GM19025 (cell line): ENCODE results near the gene PRICKLE1.

Source experiments
- ATAC-seq: cut with Tn5 transposase; IDR thresholded peaks from one replicate; pipeline ENCODE4 v1.9.1; 2021; ENCODE audit warnings: mild to moderate bottlenecking, low read depth, moderate library complexity; ENCODE audit not compliant: unreplicated experiment

PRICKLE1 gene

DNA sequence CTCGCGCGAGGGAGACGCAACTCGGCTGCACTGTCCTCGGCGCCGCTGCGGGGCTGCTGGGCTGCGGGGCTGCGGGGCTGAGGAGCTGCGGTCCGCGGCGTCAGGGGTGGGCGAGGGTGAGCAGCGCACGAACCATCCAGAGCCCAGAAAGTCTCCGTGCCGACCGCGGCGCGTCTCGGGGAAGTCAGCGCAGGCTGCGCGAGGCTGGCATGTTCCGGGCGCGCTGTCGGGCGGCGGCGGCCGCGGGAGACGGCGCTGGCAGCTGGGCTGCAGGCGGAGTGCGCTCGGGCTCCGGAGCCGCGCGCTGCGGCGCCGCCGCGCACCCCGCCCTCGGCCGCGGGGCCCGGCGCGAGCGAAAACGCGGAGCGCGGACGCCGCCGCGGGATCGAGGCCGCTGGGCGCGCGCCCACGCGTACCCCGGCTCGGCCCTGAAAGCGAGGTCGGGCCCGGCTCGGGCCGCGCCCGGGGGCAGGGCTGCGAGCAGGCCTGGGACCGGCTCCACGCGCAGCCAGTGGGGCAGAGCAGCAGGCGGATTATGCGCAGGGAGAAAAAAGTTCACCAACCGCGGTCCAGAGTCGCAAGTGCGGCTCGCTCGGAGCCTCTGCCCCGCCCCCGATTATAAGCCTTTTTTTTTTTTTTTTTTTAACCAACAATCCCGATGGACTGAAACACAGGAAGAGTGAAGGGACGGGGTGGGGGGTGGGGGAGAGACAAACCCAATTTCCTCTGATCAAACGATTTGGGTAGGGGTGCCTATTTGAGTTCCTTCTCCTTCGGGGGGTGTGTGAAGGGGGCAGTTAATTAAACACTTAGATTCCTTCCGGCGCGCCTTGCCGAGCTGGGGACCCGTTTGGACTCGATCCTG, at the start of gene PRICKLE1:
Gene PRICKLE1, minus strand, starts transcription at position 282 of the 865 bp plus-strand sequence. CDS start 117,230 bp downstream, outside the sequence.
- ATAC-seq, result peak; percentile 80

- ATAC-seq, result no peak
Measured at GRCh38 chr12:42638697-42639096, 49.2 kb upstream of the PRICKLE1 start.

- no peak for ATAC-seq
Measured at GRCh38 chr12:42638011-42638410, 48.5 kb upstream of the PRICKLE1 start.

GRCh38 chr12:42636993-42637392, 47.4 kb upstream of the PRICKLE1 start:
- no peak for ATAC-seq

- ATAC-seq, result no peak
Measured at GRCh38 chr12:42633594-42633993, 44.0 kb upstream of the PRICKLE1 start.

GRCh38 chr12:42631513-42631912, 42.0 kb upstream of the PRICKLE1 start:
- no peak for ATAC-seq

DNA sequence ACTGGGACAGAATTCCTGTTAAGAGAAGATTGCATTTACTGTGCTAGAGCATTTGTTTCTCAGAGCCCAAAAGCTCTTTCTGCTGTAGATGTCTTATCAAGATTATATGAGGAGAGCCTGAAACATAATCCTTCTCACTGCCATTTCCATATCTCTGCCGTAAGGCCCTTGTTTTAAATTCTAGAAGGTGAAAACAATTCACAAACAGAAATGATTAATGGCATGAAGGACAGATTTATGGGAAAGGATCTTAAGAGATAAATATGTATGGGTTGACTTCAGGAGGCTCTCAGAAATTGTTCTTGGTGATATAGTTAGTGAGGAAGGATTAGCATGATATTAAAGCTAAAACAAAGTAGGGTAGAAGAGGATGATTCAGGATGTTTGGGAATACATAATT, 40.8 kb upstream of the PRICKLE1 start:
- ATAC-seq, result no peak

DNA sequence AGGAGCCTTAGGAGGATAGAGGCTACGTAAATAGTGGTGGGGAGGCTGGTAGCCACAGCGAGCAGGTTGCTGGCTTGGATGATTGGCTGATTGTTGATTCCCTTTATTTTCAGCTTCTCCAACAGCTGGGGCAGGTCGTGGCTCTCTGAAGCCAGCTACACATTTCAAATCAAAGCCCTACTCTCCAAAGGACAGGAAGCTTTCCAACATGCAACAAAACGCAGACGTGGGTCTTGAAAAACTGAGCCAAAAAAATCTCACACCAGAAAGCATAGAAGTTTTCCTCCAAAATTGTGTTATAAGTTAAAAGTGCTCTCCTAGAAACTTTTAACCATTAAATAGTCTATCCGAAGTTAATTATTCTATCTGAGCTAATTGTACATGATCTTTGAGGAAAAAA, 37.6 kb upstream of the PRICKLE1 start:
- no peak for ATAC-seq

GRCh38 chr12:42625611-42626010, 36.1 kb upstream of the PRICKLE1 start:
- no peak for ATAC-seq

DNA sequence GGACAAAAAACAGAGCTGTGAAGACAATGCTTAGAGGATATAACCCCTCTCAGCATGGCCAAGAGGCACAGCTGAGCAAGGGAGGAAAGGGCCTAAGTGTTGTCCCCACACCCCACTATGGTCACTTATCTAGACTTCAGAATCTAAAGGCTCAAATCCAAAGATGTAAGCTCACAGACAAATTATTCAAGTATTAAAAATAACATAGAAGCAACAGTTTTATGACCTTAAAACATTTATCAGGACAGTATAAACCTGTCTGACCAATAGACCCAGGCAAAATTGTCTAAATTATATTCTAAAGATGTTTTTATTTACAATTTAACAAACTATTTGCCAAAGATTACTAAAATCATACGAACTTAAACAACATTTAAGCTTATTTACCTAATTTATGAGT, 28.1 kb upstream of the PRICKLE1 start:
- ATAC-seq, result no peak

DNA sequence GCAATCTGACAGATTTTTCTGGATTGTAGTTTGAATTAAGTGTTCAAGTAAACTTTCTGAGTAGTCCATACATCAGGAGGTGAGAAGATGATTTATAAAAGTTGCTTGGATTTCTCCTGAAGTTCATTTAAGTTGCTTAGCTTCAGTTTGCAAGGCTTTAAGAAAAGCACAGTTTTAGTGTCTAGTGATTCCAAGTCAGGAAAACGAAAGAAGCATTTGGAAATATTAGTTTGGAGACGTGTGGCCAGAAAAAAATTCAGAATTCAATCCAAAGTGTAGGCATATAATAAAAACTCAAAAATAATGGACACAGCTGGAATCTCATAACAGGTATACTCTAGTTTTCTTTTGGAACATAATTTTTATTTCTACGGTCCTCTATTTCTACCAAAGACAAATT, 25.5 kb upstream of the PRICKLE1 start:
- no peak for ATAC-seq

DNA sequence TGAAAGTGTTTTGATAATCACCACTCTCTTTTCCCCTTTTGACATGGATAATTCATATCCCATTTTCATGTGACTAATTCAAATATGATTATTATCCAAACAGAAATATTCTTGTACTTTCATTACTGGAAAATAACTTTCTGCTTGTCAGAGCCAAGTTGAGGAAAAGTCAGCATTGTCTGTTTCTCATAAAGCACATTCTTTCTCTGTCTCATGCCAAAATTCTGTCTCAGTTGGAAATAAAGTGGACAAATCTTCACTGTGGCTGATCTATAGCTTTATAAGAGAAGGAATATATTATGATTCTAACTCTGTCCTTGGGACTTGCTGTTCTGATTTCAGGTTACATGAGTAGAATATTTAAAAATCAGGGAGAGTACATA, 22.7 kb upstream of the PRICKLE1 start:
- no peak for ATAC-seq

GRCh38 chr12:42611571-42612230, 22.2 kb upstream of the PRICKLE1 start:
- ATAC-seq, result no peak

DNA sequence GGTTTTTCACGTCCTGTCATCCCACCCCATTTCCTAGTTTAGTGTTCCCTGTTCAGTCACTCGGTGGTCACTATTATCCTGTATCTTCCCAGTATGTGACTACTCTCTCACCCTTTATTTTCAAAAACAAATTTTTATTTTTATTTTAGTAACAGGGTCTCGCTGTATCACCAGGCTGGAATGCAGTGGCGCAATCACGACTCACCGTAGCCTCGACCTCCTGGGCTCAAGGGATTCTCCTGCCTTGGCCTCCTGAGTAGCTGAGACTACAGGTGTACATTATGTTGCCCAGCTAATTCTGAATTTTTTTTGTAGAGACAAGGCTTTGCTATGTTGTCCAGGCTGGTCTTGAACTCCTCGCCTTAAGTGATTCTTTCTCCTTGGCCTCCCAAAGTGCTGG, 20.1 kb upstream of the PRICKLE1 start:
- no peak for ATAC-seq

GRCh38 chr12:42608196-42608825, 18.8 kb upstream of the PRICKLE1 start:
- ATAC-seq, result no peak

- no peak for ATAC-seq
Measured at GRCh38 chr12:42607584-42608058, 18.1 kb upstream of the PRICKLE1 start.

- ATAC-seq, result no peak
Measured at GRCh38 chr12:42606471-42606870, 16.9 kb upstream of the PRICKLE1 start.

GRCh38 chr12:42605685-42606084, 16.1 kb upstream of the PRICKLE1 start:
- no peak for ATAC-seq

- ATAC-seq, result no peak
Measured at GRCh38 chr12:42603246-42603990, 13.9 kb upstream of the PRICKLE1 start.

GRCh38 chr12:42593874-42594273, 4.3 kb upstream of the PRICKLE1 start:
- no peak for ATAC-seq
